GM12865 (cell line): ENCODE measurements around the gene GNA14.

Source experiments
- DNase-seq: peaks from one replicate; pipeline ENCODE4 v3.0.0; 2010; ENCODE audit warnings: low read depth
- H3K4me3 ChIP-seq: 2 replicates; pipeline ENCODE4 v1.5.1; 2011; ENCODE audit warnings: mild to moderate bottlenecking, low read depth, low read length, control low read depth
- CTCF ChIP-seq: IDR thresholded peaks from 2 replicates; pipeline ENCODE4 v1.5.1; 2011; ENCODE audit warnings: low read length, control low read depth, low read depth, inconsistent platforms; ENCODE audit not compliant: insufficient read depth; ENCODE audit errors: missing control alignments

The GNA14 gene

GRCh38 chr9:77510666-77511065 is 137.5 kb downstream of the GNA14 start:
- no peak overlapping the region for H3K4me3 ChIP-seq
- DNase-seq: no peak
- TF ChIP-seq CTCF: no peak

GRCh38 chr9:77508396-77508795 is 139.7 kb downstream of the GNA14 start:
- DNase-seq: no peak
- H3K4me3 ChIP-seq: no peak overlapping the region
- TF ChIP-seq CTCF: no peak

- no peak for TF ChIP-seq CTCF
- no peak for DNase-seq
- H3K4me3 ChIP-seq: no peak overlapping the region
Observed at GRCh38 chr9:77507212-77507961, 140.7 kb downstream of the GNA14 start.

GRCh38 chr9:77505232-77505631 is 142.9 kb downstream of the GNA14 start:
- H3K4me3 ChIP-seq: no peak overlapping the region

GRCh38 chr9:77502568-77502967 is 145.6 kb downstream of the GNA14 start:
- no peak for TF ChIP-seq CTCF
- H3K4me3 ChIP-seq: no peak overlapping the region
- DNase-seq: no peak

More at GRCh38 chr9:77505232-77505631, 142.9 kb downstream of the GNA14 start:
- TF ChIP-seq CTCF: no peak
- no peak for DNase-seq

GRCh38 chr9:77498891-77499290 is 149.2 kb downstream of the GNA14 start:
- TF ChIP-seq CTCF: no peak
- no peak for DNase-seq
- H3K4me3 ChIP-seq: no peak overlapping the region
